Esophagus mucosa (tissue), 1 donor: ENCODE data around the gene ITK. TPM values are rescaled to one million over a fixed set of nuclear protein-coding genes. Genes with fewer than 3 reads are reported as not detected.

Experiments
- ATAC-seq: fragments of 200-7000 bp; cut with Tn5 transposase; one replicate; pipeline ENCODE4 v1.9.1; 2020
- total RNA-seq: library from RNA; stranded (reverse); gene quantifications from one replicate; pipeline ENCODE4 v1.2.4, GENCODE V29; 2023
- donor health status: DM: yes; HTN: yes; CAD: no.

Gene ITK
- total RNA-seq, 1 donor from 2014 or later = 0.40 TPM

DNA sequence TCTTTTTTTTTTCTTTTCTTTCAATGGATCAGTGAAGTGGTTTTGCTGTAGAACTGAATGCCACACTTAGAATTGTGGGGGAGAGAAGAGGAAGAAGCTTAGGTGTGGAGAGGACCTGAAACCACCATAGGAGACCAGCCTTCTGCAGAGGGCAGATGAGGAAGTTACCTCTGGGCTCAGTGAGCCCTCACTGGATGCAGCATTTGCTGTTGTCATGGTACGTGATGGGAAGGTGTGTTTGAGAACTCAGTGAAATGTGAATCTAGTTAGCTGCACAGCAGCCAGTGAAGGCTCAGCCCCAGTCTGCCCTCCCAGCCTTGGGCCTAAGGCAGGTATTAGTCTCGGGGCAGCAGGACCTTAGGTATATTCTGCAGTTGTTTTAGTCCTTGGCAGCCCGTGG is 102.8 kb downstream of the ITK start:
- ATAC-seq = peak; percentile 63

GRCh38 chr5:157284458-157285212 is 104.0 kb downstream of the ITK start:
- ATAC-seq = no peak

DNA sequence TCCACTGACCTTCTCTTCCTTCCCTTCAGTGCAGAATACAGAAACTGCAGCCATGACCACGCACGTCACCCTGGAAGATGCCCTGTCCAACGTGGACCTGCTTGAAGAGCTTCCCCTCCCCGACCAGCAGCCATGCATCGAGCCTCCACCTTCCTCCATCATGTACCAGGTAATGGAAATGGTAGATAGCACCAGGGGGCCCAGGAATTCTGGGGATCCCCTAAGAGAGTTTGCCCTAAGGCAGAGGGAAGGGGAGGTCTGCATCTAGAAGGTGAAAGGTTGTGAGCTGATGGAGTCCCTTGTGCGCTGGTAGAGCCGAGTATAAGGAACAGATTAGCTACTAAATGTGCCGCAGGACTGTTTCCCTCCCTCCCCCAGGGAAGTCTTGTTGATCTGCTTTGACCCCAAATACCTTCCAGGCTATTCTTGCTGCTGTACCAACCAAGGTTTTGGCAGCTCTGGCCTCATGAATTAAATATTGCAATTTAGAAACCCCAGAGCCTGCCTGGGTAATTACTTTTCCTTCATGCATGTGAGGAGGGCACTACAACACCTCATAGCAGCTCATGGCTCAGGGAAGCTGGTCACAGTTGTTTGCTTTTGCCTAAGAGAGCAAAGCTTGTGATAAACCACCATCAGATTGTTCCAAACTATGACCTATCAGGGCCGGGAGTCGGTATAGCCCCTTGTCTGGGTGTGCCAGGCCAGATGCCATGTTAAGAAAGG is 104.8 kb downstream of the ITK start:
- ATAC-seq = no peak

- no peak for ATAC-seq
Observed at GRCh38 chr5:157286761-157287211, 106.1 kb downstream of the ITK start.

GRCh38 chr5:157288405-157289163 is 107.9 kb downstream of the ITK start:
- no peak for ATAC-seq

DNA sequence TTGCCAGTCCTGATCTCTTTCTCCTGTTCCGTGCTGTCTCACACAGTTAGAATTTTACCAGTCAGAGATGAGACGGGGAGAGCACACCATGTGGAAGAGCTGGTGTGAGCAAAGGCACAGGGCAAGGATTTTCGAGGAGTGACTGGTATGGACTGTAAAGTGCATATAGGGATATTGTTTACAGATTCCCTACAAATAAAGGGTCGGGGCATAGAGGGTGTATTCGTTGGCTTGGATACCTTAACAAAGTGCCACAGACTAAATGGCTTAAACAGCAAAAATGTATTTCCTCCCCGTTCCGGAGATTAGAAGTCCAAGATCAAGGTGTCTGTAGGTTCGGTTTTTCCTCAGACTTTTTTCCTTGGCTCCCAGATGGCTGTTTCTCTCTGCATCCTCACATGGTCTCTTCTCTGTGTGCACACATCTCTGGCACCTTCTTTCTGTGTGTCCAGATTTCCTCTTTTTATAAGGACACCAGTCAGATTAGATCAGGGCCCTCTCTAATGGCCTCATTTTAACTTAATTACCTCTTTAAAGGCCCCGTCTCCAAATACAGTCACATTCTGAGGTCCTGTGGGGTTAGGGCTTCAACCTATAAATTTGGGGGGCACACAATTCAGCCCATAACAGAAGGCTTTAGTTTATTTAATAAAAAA is 108.7 kb downstream of the ITK start:
- ATAC-seq = no peak

DNA sequence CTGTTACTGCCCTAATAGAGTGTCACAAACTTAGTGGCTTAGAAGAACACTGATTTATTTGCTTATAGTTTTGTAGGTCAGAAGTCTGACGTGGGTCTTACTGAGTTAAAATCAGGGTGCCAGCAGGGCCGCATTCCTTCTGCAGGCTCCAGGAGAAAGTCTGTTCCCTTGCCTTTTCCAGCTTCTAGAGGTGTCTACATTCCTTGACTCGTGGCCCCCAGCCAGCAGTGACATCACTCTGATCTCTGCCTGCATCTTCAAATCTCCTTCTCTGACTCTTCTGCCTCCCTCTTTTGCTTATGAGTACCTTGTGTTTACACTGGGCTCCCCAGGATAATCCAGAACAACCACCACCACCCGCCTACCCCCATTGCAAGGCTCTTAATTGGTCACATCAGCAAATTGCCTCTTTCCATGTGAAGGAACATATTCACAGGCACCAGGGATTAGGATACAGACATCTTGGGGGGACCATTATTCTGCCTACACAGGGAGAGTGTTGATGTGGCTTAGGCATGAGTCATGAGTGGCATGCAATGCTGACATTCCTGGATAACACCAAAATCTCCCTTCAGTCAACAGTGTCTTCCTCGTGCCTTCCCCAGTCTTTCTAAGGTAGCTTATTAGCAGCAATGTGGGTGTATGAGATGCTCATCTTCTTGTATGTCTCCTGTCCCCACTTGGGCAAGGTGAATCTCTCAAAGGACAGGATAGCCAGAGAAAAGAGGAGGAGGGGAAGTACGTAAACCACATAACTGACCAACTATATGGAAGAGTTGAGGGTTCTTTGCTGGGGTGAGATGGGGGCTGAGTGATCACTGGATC is 109.7 kb downstream of the ITK start:
- ATAC-seq = no peak

GRCh38 chr5:157290981-157291711 is 110.5 kb downstream of the ITK start:
- peak; percentile 22 for ATAC-seq

DNA sequence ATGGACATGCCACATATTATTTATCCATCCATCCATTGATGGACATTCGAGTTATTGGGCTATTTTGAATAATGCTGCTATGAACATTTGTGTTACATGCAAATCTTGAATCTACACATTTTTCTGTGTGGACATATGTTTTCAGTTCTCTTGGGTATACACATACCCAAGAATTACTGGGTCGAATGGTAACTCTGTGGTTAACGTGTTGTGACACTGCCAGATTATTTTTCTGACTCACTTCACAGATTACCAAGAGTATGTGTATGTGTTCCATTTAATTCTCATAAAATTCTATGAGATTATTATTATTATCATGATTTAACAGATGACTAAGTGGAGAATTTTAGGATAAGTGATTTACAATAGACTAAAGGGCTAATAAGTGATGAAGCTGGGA is 112.0 kb downstream of the ITK start:
- no peak for ATAC-seq

- ATAC-seq = no peak
Observed at GRCh38 chr5:157294407-157295091, 113.9 kb downstream of the ITK start.

GRCh38 chr5:157295247-157295646 is 114.6 kb downstream of the ITK start:
- no peak for ATAC-seq

- no peak for ATAC-seq
Observed at GRCh38 chr5:157300564-157300963, 119.9 kb downstream of the ITK start.

GRCh38 chr5:157301066-157301465 is 120.4 kb downstream of the ITK start:
- ATAC-seq = no peak

- ATAC-seq = no peak
Observed at GRCh38 chr5:157303023-157303422, 122.4 kb downstream of the ITK start.

GRCh38 chr5:157303667-157304327 is 123.2 kb downstream of the ITK start:
- no peak for ATAC-seq
